ENCODE measurements around the gene ANKRD12.

ANKRD12 gene

DNA sequence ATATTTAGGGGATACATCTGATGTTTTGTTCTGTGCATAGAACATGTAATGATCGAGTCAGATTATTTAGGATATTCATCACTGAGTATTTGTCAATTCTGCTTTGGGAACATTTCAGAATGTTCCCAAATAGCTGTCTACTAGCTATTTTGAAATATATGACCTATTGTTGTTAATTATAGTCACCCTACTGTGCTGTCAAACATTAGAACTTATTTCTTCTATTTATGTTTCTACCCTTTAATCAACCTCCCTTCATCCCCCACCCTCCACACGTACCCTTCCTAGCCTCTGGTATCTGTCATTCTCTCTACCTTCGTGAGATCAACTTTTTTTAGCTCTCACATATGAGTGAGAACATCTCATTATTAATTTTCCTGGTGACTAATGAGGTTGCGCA, 40.9 kb downstream of the ANKRD12 start:
- DNase-seq (ENCODE audit: extremely low read depth, insufficient read length): no peak
- Histone ChIP-seq H3K27me3 (replicated peaks; ENCODE audit: control insufficient read depth, insufficient read depth, low read length) (no peaks in the 10 kb centered on the region), H3K36me3 (ENCODE audit: control insufficient read depth, insufficient read depth, low read length) (no peaks in the 10 kb centered on the region), H3K4me3 (replicated peaks; ENCODE audit: low read depth, low read length) (no peak overlapping the region)
- TF ChIP-seq, protein P1, sequence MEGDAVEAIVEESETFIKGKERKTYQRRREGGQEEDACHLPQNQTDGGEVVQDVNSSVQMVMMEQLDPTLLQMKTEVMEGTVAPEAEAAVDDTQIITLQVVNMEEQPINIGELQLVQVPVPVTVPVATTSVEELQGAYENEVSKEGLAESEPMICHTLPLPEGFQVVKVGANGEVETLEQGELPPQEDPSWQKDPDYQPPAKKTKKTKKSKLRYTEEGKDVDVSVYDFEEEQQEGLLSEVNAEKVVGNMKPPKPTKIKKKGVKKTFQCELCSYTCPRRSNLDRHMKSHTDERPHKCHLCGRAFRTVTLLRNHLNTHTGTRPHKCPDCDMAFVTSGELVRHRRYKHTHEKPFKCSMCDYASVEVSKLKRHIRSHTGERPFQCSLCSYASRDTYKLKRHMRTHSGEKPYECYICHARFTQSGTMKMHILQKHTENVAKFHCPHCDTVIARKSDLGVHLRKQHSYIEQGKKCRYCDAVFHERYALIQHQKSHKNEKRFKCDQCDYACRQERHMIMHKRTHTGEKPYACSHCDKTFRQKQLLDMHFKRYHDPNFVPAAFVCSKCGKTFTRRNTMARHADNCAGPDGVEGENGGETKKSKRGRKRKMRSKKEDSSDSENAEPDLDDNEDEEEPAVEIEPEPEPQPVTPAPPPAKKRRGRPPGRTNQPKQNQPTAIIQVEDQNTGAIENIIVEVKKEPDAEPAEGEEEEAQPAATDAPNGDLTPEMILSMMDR (IDR thresholded peaks at IDR 0.05; ENCODE audit: insufficient read depth, low read length, poor library complexity, severe bottlenecking): no peak

DNA sequence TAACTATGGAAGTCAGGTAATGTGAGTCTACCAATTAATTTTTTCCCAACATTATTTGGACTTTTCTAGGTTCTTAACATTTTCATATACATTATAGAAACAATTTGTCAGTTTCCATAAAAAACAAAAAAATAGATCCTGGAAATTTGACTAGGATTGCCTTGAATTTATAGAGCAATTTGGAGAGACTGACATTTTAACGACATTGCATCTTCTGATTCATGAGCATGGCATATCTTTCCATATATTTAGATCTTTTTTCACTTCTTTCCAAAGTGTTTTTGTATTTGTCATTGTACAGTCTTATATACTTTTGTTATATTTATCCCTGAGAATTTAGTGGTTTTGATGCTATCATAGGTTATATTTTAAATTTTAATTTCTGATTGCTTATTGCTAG, 42.0 kb downstream of the ANKRD12 start:
- Histone ChIP-seq H3K36me3 (ENCODE audit: control insufficient read depth, insufficient read depth, low read length) (no peaks in the 10 kb centered on the region), H3K27me3 (replicated peaks; ENCODE audit: control insufficient read depth, insufficient read depth, low read length) (no peaks in the 10 kb centered on the region), H3K4me3 (replicated peaks; ENCODE audit: low read depth, low read length) (no peak overlapping the region)
- TF ChIP-seq, protein P1 (IDR thresholded peaks at IDR 0.05; ENCODE audit: insufficient read depth, low read length, poor library complexity, severe bottlenecking): no peak
- DNase-seq (ENCODE audit: extremely low read depth, insufficient read length): no peak

DNA sequence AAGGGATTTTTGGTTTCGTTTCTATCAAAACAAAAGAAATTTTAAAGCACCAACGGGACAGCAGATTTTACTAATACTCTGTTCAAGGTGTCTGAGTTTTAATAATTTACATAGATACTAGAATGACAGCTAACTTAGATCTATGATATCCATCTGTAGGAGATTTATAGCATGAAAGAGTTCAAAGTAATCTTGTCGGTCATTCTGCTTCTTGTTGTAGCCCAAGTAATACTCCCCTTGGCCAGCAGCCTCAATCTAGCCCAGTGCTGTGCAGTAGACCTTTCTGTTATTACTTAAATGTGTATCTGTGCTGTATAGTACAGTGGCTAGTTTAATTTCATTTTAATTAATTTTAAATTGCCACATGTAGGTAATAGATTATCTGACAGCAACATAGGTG, 44.7 kb downstream of the ANKRD12 start:
- H3K36me3 ChIP-seq (ENCODE audit: control insufficient read depth, insufficient read depth, low read length): no peaks in the 10 kb centered on the region; the same call in none of the 2 replicates
- DNase-seq (ENCODE audit: extremely low read depth, insufficient read length): no peak
- no peaks in the 10 kb centered on the region for H3K27me3 ChIP-seq (replicated peaks; ENCODE audit: control insufficient read depth, insufficient read depth, low read length)
- TF ChIP-seq, protein P1 (IDR thresholded peaks at IDR 0.05; ENCODE audit: insufficient read depth, low read length, poor library complexity, severe bottlenecking): no peak
- no peak overlapping the region for H3K4me3 ChIP-seq (replicated peaks; ENCODE audit: low read depth, low read length)

DNA sequence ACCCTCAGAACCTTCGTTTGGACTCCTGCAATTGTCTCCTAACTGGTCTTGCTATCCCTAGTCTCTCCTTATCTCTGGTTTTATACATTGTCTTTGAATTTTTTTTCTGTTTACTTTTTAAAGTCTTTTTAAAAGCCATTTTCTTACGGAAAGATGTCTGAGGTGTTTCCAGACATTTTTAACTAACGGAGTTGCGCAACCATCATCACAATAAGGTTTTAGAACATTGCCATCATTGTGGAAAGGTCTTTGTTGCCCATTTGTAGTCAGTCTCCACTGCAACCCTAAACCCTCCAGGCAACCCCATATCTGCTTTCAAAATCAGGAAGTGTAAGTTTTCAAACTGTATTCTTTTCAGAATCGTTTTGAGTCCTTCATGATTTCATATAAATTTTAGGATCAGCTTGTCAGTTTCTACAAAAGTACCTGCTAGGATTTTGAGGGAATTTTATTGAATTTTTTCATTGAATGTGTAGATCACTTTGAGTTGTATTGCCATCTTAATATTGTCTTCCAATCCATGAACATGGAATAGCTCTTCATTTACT, 46.3 kb downstream of the ANKRD12 start:
- no peaks in the 10 kb centered on the region for H3K27me3 ChIP-seq (replicated peaks; ENCODE audit: control insufficient read depth, insufficient read depth, low read length)
- DNase-seq (ENCODE audit: extremely low read depth, insufficient read length): no peak
- peaks cover 2% of the 10 kb centered on the region for H3K36me3 ChIP-seq (ENCODE audit: control insufficient read depth, insufficient read depth, low read length)
- TF ChIP-seq, protein P1 (IDR thresholded peaks at IDR 0.05; ENCODE audit: insufficient read depth, low read length, poor library complexity, severe bottlenecking): no peak
- no peak overlapping the region for H3K4me3 ChIP-seq (replicated peaks; ENCODE audit: low read depth, low read length)

DNA sequence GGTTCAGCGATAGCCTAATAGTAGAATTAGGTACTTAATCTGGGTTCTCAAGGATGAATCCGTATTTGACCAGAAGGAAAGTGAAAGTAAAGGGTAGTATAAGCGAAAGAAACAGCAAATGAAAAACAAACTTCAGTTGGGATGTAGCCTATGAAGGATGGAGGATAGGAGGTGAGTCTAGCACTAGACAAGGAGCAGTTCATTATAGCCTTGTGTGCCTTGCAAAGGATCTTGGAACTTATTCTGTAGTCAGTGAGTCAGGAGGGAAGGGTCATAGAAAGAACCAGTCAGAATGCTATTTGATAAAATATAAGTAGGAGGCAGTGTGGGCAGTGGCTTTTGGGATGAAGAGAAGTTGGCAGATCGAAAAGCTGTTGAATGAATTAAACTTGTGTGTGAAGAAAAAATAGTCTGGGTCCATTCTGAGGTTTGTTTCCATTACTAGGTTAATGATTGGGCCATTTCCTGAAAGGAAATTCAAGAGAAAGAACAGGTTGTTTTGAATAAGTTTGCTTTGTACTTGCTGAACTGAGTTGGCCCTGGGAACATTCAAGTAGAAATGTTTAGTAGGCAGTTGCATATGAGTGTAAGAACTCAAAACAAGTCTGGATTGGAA, 48.5 kb downstream of the ANKRD12 start:
- Histone ChIP-seq H3K27me3 (replicated peaks; ENCODE audit: control insufficient read depth, insufficient read depth, low read length) (no peaks in the 10 kb centered on the region), H3K36me3 (ENCODE audit: control insufficient read depth, insufficient read depth, low read length) (peaks cover 3% of the 10 kb centered on the region), H3K4me3 (replicated peaks; ENCODE audit: low read depth, low read length) (no peak overlapping the region)
- TF ChIP-seq, protein P1 (IDR thresholded peaks at IDR 0.05; ENCODE audit: insufficient read depth, low read length, poor library complexity, severe bottlenecking): no peak
- no peak for DNase-seq (ENCODE audit: extremely low read depth, insufficient read length)
